NCI-H748 (cell line): ENCODE results near the gene BPHL.
"Not testable (repeated sequence)": the region's sequence is repeated elsewhere in the genome, so short reads cannot be mapped to it uniquely, and the experiment has no call there.

Experiments used
- DNase-seq: peaks from one replicate; lab custom pipeline; 2025; ENCODE audit not compliant: unreplicated experiment; lab: John Stamatoyannopoulos, UW

The BPHL gene

DNA sequence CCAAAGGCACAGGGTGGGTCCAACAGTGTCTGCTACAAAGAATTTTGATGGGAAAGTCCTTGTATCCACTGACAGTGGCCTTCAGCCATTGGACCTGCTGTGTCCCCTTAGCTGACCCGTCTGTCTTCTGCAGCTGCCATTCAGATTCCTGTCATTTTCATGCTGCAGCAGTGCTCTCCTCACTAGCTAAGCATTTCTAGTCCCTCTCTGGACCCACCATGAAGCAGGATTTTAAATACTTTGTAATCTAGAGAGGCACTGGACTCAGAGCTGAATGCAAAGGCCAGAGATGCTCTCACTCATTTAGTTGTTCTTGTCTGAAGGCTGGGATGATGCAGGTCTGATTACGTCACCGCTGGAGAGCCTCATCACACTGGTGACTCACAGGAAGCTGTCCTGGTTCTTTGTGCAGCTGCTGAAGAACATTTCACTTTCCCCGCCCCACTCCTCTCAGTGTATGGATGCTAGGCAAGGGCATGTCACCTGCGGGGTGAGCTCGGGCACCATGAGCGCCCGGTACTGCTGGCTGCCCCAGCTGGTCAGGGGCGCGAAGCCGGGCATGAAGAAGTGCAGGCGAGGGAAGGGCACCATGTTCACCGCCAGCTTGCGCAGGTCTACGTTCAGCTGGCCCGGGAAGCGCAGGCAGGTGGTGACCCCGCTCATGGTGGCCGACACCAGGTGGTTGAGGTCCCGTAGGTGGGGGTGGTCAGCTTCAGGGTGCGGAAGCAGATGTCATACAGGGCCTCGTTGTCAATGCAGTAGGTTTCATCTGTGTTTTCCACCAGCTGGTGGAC lies 58.2 kb downstream of the BPHL start:
- DNase-seq: peak; percentile 32

DNA sequence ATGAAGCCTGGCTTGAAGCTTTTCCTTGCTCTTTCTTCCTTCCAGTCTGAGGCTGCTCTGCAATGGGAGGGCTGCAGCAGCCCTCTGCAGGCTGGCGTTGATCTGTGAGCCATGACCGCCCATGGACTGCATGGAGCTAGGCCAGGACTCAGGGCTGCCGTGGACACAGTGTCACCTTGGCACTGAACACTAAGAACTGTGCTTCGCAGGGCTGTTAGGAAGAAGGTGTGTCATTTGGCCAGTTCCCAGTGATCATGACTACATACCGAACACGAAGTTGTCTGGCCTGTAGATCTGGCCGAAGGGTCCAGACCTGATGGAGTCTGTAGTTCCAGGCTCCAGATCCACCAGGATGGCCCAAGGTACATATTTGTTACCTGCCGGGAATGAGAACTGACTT lies 60.2 kb downstream of the BPHL start:
- not testable (repeated sequence) for DNase-seq

DNA sequence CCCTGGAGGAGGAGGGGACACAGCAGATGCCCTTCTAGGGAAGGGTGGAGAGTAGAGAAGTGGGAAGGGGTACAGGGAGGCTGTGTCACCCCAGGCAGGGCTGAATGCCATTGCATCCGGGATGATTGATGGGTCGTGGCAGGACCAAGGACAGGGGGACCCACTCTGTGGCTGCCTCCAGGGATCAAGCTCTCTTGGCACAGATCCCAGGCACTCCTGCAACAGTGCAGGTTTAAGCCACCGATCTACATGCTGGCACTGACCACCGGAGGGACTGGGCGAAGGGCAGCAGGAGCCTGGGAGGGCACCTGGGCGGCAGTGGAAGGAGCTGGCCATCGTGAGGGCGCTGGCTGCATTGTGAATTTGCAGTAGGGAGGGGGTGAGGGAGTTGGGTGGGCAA lies 61.4 kb downstream of the BPHL start:
- DNase-seq: not testable (repeated sequence)

DNA sequence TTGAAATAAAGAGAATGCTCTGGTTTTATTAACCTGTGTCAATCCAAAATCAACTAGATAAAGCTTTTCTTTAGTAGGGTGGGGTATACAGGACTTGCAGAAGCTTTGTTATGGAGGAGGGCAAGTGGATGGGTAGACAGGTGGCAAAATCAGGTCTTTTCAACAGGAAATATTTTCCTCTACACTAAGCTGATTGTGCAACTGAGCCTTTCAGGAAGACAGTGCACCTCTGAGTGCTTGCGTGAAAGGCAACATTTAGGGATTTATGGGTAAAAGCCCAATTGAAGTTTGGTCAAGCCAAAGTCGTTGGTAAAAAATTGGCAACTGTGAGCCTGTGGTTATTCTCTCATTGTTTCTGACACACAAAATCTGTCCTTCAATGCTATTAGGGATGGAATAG lies 62.6 kb downstream of the BPHL start:
- no peak for DNase-seq

DNA sequence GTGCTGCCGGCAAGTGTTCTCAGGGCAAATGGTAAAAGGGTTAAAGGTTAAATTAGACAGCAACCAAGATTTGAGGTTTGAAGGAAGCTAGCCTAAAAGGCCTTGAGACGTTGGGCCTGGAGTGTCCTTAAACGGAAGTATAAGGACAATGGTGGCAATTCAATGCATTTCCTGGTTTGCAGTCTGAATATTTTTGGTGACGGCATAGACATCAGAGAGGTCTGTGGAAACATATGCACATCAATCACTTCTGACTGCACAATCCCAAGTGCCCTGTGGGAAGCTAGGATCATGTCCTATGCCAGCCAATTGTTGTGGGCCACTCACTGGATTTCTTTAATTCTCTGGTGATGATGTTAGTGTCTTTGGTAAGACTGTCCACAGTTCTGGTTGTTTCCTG lies 64.6 kb downstream of the BPHL start:
- DNase-seq: no peak

DNA sequence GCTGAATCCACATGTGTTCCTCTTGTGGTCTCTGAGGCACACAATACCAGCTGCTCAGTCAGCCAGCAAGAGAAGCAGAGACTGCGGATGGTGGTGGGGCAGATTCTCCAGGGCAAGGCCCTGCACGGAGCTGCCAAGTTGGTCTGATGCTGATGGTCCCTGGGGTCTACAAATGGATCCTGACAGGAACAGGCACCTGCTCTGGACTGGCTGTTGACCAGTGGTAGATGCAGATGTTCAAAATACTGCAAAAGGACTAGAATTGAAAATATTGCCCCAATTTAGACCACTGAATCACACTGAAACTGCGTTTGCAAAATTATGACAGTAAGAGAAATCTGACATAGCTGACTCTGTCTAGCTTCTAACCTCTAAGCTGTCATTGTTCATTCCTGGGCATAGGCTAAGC lies 68.5 kb downstream of the BPHL start:
- DNase-seq: no peak

DNA sequence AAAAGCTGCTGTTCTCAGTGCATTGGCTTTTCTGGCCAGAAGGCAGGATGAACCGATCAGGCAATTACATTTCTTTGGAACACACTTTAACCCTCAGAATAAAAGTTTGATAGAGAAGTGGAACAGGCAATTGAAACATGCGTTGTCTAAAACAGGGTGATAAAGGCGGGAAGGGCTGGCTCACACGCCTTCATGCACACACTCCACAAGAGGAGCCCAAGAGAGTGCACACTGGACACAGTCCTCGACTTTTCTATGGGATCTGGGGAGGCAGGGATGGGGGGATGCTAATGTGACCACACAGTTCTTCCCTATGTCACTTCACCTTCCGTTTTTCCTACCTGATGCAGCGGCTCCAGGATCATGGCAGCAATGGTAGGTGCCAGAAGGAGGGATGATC lies 69.8 kb downstream of the BPHL start:
- DNase-seq: no peak

DNA sequence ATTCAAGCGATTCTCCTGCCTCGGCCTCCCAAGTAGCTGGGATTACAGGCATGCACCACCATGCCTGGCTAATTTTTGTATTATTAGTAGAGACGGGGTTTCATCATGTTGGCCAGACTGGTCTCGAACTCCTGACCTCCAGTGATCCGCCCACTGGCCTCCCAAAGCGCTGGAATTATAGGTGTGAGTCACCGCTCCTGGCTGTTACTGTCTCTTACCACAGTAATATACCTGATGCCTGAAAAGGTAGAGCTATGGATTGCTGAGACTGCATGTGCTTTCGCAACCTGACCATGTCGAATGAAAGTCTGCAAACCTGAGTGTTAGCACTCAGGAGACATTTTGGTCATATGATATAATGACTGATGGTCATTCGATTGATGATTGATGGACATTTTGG lies 70.7 kb downstream of the BPHL start:
- DNase-seq: not testable (repeated sequence)

DNA sequence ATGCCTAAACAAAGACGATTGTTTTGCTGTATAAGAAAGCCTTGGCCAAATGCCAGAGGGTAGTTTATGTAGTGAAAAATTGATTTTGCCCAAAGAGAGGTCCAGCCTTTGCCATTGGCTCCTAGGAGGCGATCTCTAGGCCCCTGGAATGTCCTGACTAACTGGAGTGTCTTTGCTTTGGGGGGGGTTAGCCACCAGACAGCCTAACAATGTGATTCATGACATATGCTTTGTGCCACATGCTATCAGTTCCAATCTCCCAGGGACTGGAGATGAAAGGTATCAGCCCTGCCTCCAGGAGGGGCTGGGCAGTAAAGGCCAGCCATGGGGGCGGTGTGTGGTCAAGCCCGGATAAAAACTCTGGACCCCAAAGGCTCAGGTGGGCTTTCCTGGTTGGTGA lies 71.5 kb downstream of the BPHL start:
- DNase-seq: no peak

DNA sequence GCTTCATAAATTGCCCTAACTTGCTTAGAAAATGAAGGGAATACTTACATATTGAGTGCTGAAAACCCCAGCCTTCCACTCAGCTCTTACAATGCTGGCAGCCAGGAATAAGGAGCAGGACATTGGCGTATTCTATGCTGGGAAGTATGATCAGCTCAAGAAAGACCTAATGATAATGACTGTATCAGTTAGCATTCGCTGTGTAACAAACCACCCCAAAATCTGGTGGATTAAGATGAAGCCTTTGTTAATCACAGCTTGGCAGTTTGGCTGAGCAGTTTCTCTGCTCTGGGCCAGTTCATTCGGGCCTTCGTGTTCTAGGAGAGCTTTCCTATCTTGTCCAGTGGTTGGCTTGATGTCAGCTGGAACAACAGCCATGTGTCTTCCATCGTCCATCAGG lies 72.3 kb downstream of the BPHL start:
- no peak for DNase-seq

DNA sequence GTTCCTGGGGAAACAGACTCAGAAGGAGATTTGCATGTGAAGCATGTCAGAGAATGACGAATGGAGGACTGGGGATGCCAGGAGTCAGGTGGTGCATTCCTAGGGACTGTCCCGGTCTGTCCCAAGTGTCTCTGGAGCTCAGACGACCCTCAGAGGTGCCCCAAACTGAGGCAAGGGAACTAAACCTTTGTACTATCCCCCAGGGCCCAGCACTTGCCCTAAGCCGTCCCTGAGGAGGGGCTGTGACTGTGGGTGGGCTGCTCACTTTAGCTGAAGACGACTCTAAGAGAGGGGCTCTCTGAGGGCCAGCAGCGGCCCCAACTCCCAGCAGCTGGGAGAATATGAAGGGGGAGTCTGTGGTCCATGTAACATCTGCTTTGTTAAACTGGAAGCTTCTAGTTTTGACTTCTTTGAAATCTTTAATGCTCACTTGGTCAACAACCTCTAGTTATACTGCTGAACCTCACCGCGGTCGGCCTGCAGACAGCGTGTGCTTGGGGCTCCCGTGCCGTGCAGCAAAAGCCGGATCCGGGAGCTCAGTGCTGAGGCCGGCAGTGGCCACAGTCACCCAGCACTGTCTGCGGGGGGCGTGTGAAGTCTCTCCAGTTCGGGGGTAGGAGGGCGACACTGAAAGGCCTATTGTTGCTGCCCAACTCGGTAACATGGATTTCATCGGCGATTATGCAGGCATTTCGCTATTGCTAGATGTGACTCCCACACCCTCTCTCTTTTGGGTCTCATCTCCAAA lies 74.8 kb downstream of the BPHL start:
- DNase-seq: no peak

DNA sequence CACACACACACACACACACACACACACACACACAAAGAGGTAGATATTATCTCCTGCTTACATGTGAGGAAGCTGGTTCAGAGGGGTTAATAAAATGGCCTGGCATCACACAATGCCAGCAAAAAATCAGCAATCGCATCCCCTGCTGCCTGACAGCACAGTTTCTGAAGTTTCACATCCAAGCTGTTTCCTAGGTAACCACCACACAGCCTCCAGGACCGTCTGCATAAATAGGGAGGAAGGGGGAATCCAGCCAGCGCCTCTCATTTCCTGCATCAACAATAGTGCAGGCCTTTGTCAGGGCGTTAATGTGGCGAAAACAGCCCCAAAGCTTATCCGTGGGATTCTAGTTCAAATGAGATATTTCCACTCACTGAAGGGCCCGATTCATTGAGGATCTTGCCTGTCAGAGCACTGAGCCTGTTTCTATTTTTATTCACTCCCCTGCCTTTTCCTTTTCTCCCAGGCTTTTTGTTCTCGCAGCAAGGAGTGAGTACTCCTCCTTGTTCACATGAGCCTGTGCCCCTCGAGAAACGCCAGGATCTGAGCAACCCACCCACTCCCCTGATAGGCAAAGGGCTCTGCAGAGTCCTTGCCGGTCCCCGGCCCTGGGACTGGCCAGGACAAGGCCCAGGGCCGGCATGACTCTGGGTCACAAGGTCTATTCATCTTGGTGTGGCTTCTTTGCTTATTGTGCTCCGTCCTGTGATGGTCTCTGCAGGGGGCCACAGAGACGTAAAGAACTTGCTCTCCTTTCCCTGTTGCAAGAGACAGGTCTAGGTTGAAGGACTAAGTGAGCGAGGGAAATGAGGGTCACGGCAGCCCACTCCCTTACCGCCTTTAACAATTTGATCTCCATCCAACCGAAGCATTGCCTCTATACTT lies 76.3 kb downstream of the BPHL start:
- DNase-seq: peak; percentile 95

DNA sequence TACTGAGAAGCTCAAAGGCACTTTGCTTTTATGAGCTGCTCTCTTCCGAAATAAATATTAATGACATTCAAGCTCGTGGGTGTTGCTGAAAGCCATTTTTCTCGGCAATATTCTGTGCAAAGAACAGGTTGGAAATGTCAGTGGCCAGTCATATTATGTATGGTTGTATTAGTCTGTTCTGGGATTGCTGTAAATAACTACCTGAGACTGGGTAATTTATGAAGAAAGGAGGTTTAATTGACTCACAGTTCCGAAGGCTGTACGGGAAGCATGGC lies 76.8 kb downstream of the BPHL start:
- no peak for DNase-seq

DNA sequence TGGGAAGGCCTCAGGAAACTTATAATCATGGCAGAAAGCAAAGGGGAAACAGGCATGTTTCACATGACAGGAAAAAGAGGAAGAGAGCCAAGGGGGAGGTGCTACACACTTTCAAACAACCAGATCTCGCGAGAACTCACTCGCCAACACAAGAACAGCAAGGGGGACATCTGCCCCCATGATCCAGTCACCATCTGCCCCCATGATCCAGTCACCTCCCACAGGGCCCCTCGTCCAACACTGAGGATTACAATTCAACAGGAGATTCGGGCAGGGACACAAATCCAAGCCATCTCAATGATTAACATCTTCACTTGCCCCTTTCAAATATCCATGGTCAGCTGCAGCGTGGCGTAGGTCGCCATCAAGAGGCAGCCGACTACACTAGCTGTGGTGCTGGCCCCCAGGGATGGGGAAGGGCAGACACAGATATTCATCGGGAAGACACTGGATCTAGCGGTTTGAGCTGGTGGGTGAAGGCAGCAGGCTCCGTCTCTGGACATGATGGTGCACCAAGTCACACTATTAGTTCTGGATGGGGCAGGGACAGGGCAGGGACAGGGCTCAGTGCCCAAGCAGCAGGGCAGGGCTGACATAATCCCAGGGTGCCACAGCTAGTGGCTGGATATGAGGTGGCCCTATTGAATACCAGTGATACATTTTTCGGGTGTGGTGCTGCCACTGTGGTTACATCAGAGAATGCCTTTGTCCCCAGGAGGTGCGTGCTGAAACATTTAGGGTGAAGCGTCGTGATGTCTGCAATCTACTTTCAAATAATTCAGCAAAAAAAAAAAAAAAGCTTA lies 77.4 kb downstream of the BPHL start:
- DNase-seq: peak; percentile 97

DNA sequence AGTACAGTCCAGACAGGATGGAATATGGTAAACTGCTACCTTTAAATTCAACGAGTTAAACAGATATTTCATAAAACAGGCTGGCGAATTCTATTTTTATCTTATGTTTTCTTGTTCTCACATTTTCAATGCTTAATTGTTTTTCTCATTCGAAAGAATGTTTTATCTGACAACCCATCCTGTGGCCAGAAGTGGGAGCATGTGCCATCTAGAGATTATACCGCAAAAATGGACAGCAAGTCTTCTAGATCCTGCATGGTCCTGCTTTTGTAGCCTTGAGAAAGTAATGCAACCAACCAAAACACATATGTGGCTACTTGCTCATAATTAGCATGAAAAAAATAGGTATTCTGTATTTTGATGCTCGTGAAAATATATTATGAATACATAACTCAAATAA lies 78.3 kb downstream of the BPHL start:
- no peak for DNase-seq

DNA sequence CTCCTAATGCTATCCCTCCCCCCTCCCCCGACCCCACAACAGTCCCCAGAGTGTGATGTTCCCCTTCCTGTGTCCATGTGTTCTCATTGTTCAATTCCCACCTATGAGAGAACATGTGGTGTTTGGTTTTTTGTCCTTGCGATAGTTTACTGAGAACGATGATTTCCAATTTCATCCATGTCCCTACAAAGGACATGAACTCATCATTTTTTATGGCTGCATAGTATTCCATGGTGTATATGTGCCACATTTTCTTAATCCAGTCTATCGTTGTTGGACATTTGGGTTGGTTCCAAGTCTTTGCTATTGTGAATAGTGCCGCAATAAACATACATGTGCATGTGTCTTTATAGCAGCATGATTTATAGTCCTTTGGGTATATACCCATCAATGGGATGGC lies 79.2 kb downstream of the BPHL start:
- not testable (repeated sequence) for DNase-seq

DNA sequence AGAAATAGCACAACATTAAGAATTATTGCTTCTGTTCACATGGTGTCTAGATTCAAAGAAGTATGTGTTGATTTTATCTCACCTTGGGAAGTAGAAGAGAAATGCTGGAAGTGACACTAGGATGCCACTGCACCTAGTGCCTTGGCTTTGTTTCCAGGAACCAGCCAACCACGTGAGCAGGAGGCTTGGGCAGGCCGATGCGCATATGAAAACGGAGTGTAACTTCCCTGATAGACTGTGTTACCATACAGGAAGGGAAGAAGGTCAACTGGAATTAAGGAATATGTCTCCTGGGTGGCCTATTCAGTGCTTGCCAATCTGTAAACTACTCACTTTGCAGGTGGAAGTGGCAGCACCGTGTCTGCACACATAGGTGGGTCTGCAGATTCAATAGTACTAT lies 80.9 kb downstream of the BPHL start:
- DNase-seq: no peak

DNA sequence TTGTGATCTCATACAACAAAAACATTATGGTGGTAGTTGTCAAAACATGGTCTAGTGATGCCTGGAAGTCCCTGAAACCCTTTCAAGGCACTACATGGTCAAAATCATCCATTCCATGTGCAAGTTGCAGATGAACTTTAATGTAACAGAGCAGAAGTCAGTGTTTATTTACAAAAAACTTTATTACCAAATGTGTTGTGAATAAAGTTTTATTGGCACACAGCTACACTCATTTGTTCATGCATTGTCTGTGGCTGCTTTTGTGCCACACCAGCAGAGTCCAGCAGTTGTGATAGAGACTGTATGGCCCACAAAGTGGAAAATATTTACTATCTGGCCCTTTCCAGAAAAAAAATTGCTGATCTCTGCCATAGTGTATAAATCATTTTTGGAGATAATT lies 82.2 kb downstream of the BPHL start:
- DNase-seq: no peak

DNA sequence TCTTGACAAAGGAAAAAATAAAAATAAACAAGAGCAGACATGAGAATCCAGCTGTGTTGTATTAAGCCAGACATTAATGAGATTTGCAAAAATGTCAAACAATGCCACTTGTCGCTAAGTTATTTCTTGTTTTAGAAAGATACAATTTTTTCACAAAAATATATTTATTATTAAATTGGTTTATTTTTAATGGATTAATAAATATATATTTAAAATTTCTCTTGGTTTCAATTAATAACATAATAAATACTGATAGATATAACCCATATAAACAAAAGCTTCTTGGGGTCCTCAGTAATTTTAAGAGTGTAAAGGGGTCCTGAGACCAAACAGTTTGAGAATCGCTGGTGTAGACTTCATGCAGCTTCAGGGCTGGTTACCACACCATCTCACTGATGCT lies 82.9 kb downstream of the BPHL start:
- no peak for DNase-seq
